ENCODE results near the gene LSS. TPM values are rescaled to one million over a fixed set of nuclear protein-coding genes. Genes with fewer than 3 reads are reported as not detected.
"Not testable (repeated sequence)": the region's sequence is repeated elsewhere in the genome, so short reads cannot be mapped to it uniquely, and the experiment has no call there.

Gene LSS
- total RNA-seq, 1 donor from 2014 or later = 15.8 TPM

GRCh38 chr21:46182548-46183336 lies 45.8 kb downstream of the LSS start:
- peak overlapping the region; percentile 61 for H3K27ac Mint-ChIP-seq
- no peaks in the 10 kb centered on the region for H3K4me1 Mint-ChIP-seq (ENCODE audit: low read depth)
- H3K9me3 Mint-ChIP-seq = peaks cover under 1% of the 10 kb centered on the region
- H3K4me3 Mint-ChIP-seq = peak overlapping the region; percentile 71
- no peaks in the 10 kb centered on the region for H3K36me3 Mint-ChIP-seq (ENCODE audit: low read depth)
- intact Hi-C loops (cut with micrococcal nuclease) = no loop called here
- no peak for DNase-seq (ENCODE audit: low spot score)
- no peaks in the 10 kb centered on the region for H3K27me3 Mint-ChIP-seq (ENCODE audit: insufficient read depth)

DNA sequence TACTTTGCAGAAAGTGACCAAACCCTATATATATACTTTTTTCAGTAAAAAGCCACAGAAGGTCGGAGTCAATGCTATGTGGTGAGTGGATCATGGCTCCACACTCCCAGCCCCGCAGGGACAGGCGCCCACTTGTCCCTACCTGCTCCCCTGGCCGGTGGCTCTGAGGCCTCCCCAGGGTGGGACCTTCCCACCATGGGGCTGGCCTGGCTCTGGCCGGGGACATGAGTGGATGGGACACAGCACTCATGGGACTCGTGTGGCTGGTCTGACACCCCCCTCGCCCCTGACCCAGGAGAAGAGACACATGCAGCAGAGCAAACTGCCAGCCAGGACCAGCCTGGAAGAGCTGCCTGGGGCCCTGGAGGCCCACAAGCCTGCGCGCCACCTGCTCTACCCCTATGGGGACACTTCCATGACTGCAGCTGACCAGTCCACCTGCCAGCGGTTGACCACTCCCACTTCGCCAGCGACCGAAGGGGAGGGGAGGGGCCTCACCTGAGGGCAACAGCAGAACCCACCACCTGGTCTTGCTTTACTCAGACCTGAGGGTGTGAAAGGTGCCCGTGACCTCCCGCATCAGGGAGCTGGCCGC lies 46.5 kb downstream of the LSS start:
- Mint-ChIP-seq H3K4me1 (ENCODE audit: low read depth) (no peaks in the 10 kb centered on the region), H3K27ac (no peak overlapping the region), H3K27me3 (ENCODE audit: insufficient read depth) (no peaks in the 10 kb centered on the region), H3K4me3 (peak overlapping the region; percentile 33), H3K36me3 (ENCODE audit: low read depth) (no peaks in the 10 kb centered on the region), H3K9me3 (peaks cover 5% of the 10 kb centered on the region)
- DNase-seq (ENCODE audit: low spot score) = no peak
- intact Hi-C loops (cut with micrococcal nuclease) = no loop called here

DNA sequence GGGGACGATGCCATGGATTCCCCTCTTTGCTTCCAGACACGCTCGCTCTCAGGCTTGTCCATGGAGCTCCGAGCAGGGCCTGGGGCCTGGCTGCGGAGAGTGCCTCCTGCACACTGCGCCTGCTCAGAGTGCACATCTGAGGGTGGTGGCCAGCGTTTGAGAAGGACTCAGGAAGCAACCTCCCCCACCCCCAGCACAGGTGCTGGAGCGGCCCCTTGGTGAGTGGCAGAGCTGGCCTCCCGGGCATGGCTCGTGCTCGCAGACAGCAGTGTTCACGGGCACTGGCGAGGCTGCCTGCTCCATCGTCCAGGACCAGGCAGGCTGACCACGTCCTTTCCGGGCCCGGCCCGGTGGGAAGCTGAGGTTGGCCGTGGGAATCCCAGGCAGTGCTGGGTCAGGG lies 47.1 kb downstream of the LSS start:
- H3K36me3 Mint-ChIP-seq (ENCODE audit: low read depth) = no peaks in the 10 kb centered on the region
- peaks cover 9% of the 10 kb centered on the region for H3K9me3 Mint-ChIP-seq
- H3K4me3 Mint-ChIP-seq = no peak overlapping the region
- no peaks in the 10 kb centered on the region for H3K27me3 Mint-ChIP-seq (ENCODE audit: insufficient read depth)
- no peak overlapping the region for H3K27ac Mint-ChIP-seq
- intact Hi-C loops (cut with micrococcal nuclease) = no loop called here
- DNase-seq (ENCODE audit: low spot score) = no peak
- no peaks in the 10 kb centered on the region for H3K4me1 Mint-ChIP-seq (ENCODE audit: low read depth)

DNA sequence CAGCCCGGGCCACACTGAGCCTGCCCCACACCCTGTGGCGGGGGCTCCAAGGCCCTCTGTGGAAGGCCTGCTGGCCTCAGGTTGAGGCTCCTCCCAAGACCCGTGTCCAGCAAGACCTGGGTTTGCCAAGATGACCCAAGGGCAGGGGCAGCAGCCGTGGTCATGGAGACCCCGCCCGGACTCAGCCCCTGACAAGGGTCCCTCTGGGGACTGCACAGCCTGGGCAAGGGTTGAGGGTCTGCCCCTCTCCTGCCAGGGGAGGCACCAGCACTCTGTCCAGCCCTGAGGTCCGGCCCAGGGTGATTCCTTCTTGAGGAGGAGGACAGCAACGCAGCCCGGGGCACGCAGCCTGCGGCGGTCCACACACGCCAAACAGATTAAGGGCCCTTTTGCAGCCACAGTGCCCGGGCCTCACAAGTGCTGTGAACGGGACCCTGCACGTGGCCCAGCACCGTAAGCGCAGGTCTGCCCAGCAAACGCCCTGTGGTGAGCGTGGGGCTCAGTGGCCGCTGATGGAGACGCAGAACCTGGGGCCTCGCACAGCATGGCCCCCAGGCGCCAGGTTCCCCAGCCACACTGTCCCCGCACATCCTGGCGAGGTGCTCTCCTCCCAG lies 47.7 kb downstream of the LSS start:
- Mint-ChIP-seq H3K4me3 (no peak overlapping the region), H3K4me1 (ENCODE audit: low read depth) (no peaks in the 10 kb centered on the region), H3K36me3 (ENCODE audit: low read depth) (peaks cover 2% of the 10 kb centered on the region), H3K9me3 (peaks cover 14% of the 10 kb centered on the region), H3K27me3 (ENCODE audit: insufficient read depth) (peaks cover 5% of the 10 kb centered on the region), H3K27ac (no peak overlapping the region)
- intact Hi-C loops (cut with micrococcal nuclease) = no loop called here
- no peak for DNase-seq (ENCODE audit: low spot score)

DNA sequence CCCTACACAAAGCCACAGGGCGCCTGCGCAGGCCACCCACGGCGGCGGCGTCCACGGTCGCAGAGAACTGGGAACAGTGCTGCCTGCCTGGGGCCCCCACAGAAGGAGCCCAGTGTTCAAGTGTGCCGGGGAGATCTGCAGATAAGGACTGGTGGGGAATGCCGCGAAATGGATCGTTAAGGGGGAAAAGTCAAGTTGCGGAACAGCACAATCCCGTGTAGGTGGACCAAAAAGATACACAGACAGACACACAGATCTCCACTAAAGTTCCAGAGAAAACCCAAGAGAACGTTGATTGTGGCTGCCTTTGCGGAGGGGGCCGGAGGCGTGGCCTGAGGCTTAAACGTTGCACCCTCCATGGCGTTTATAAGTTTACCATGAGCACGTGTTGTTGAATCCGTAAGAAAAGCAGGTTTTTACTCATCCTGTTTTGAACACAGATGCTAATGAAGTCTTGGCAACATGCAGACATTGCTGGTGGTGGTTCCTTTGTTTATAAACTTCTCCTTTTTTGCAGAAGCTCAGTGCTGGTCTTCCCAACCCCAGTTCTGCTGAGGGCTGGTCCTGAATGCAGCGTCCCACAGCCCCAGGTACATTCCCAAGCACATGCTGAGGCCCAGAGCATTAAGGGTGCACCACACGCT lies 48.4 kb downstream of the LSS start:
- intact Hi-C loops (cut with micrococcal nuclease) = no loop called here
- Mint-ChIP-seq H3K27me3 (ENCODE audit: insufficient read depth) (peaks cover 7% of the 10 kb centered on the region), H3K4me3 (no peak overlapping the region), H3K9me3 (peaks cover 20% of the 10 kb centered on the region), H3K27ac (no peak overlapping the region), H3K36me3 (ENCODE audit: low read depth) (peaks cover 2% of the 10 kb centered on the region), H3K4me1 (ENCODE audit: low read depth) (no peaks in the 10 kb centered on the region)
- no peak for DNase-seq (ENCODE audit: low spot score)

- H3K27ac Mint-ChIP-seq = no peak overlapping the region
- intact Hi-C loops (cut with micrococcal nuclease) = no loop called here
- peaks cover 25% of the 10 kb centered on the region for H3K9me3 Mint-ChIP-seq
- DNase-seq (ENCODE audit: low spot score) = no peak
- peaks cover 7% of the 10 kb centered on the region for H3K27me3 Mint-ChIP-seq (ENCODE audit: insufficient read depth)
- peaks cover 2% of the 10 kb centered on the region for H3K36me3 Mint-ChIP-seq (ENCODE audit: low read depth)
- no peaks in the 10 kb centered on the region for H3K4me1 Mint-ChIP-seq (ENCODE audit: low read depth)
- H3K4me3 Mint-ChIP-seq = no peak overlapping the region
Measured at GRCh38 chr21:46179708-46180078, 48.9 kb downstream of the LSS start.

GRCh38 chr21:46178961-46179360 lies 49.6 kb downstream of the LSS start:
- DNase-seq (ENCODE audit: low spot score) = no peak
- intact Hi-C loops (cut with micrococcal nuclease) = no loop called here
- Mint-ChIP-seq H3K27ac (no peak overlapping the region), H3K27me3 (ENCODE audit: insufficient read depth) (peaks cover 7% of the 10 kb centered on the region), H3K4me3 (no peak overlapping the region), H3K4me1 (ENCODE audit: low read depth) (no peaks in the 10 kb centered on the region), H3K9me3 (peaks cover 30% of the 10 kb centered on the region), H3K36me3 (ENCODE audit: low read depth) (peaks cover 2% of the 10 kb centered on the region)

GRCh38 chr21:46176443-46177129 lies 52.0 kb downstream of the LSS start:
- H3K4me1 Mint-ChIP-seq (ENCODE audit: low read depth); H3K4me3 Mint-ChIP-seq; H3K36me3 Mint-ChIP-seq (ENCODE audit: low read depth); DNase-seq (ENCODE audit: low spot score); H3K27me3 Mint-ChIP-seq (ENCODE audit: insufficient read depth); intact Hi-C loops (cut with micrococcal nuclease); H3K27ac Mint-ChIP-seq: not testable (repeated sequence)
- peaks cover 30% of the 10 kb centered on the region for H3K9me3 Mint-ChIP-seq

DNA sequence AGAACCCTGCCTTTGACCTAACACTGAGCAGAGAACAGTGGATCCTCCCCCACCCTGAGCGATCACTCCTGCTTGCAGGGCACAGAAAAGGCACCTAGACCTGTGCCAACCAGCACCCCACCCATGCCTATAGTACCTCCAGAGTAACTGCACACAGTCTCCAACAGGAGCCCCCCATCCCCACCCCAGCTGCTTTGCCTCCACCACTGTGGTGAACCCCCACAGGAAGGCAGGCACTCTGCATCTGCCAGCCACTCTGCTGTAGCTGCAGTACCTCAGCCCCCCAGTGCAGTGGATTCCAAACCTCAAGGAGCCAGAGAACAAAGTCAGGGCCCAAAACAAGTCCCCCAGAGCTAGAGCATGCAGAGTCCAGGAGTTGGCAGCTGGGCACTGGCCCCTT lies 55.0 kb downstream of the LSS start:
- DNase-seq (ENCODE audit: low spot score) = no peak
- intact Hi-C loops (cut with micrococcal nuclease) = no loop called here
- Mint-ChIP-seq H3K36me3 (ENCODE audit: low read depth) (peaks cover 2% of the 10 kb centered on the region), H3K9me3 (peaks cover 36% of the 10 kb centered on the region), H3K27ac (no peak overlapping the region), H3K4me1 (ENCODE audit: low read depth) (no peaks in the 10 kb centered on the region), H3K4me3 (no peak overlapping the region), H3K27me3 (ENCODE audit: insufficient read depth) (peaks cover 7% of the 10 kb centered on the region)

DNA sequence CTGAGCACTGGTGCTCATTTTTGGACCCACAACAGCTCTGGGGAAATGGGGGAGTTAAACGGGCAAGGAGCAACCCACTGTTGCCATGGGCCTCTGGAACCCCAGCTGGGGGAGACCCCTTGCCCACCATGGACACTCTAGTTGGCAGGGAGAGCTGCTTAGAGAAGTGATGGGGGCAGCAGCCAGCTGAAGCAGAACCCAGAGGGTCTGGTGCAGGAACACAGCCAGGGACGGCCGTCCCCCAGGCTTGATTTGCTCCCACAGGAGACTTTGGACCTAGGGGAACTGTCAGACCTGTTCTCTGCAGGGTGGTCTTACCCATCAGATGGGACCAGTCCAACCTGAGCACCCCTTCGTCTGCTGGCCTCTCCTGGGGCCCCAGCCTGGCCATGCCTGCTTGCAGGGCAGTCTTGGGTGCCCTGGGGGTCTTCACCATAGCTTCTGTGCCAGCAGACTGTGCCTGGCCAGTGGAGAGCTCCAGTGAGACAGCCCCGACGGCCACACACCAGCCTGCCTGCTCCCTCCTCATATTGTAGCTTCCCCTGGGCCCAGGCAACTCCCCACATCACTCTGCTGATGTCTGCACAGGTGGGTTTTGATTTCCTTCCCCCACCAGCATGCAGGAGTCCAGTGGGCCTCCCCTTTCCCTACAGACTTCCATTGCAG lies 55.6 kb downstream of the LSS start:
- peaks cover 2% of the 10 kb centered on the region for H3K36me3 Mint-ChIP-seq (ENCODE audit: low read depth)
- H3K27ac Mint-ChIP-seq = no peak overlapping the region
- no peak for DNase-seq (ENCODE audit: low spot score)
- H3K4me1 Mint-ChIP-seq (ENCODE audit: low read depth) = no peaks in the 10 kb centered on the region
- intact Hi-C loops (cut with micrococcal nuclease) = no loop called here
- H3K27me3 Mint-ChIP-seq (ENCODE audit: insufficient read depth) = peaks cover 7% of the 10 kb centered on the region
- H3K9me3 Mint-ChIP-seq = peaks cover 36% of the 10 kb centered on the region
- H3K4me3 Mint-ChIP-seq = no peak overlapping the region

GRCh38 chr21:46171996-46172862 lies 56.3 kb downstream of the LSS start:
- Mint-ChIP-seq H3K4me1 (ENCODE audit: low read depth) (no peaks in the 10 kb centered on the region), H3K27me3 (ENCODE audit: insufficient read depth) (peaks cover 7% of the 10 kb centered on the region), H3K4me3 (no peak overlapping the region), H3K36me3 (ENCODE audit: low read depth) (peaks cover 2% of the 10 kb centered on the region), H3K27ac (no peak overlapping the region), H3K9me3 (peaks cover 32% of the 10 kb centered on the region)
- DNase-seq (ENCODE audit: low spot score) = no peak
- intact Hi-C loops (cut with micrococcal nuclease) = no loop called here

GRCh38 chr21:46171585-46171984 lies 57.0 kb downstream of the LSS start:
- H3K27ac Mint-ChIP-seq = no peak overlapping the region
- H3K9me3 Mint-ChIP-seq = peaks cover 28% of the 10 kb centered on the region
- DNase-seq (ENCODE audit: low spot score) = no peak
- H3K27me3 Mint-ChIP-seq (ENCODE audit: insufficient read depth) = peaks cover 7% of the 10 kb centered on the region
- intact Hi-C loops (cut with micrococcal nuclease) = no loop called here
- H3K4me1 Mint-ChIP-seq (ENCODE audit: low read depth) = no peaks in the 10 kb centered on the region
- peaks cover 2% of the 10 kb centered on the region for H3K36me3 Mint-ChIP-seq (ENCODE audit: low read depth)
- no peak overlapping the region for H3K4me3 Mint-ChIP-seq

Measured in activated T-helper 1 cell treated with anti-CD3 and anti-CD28 coated beads, Interleukin-12 subunit alpha, Interleukin-12 subunit beta, Interleukin-2, Interleukin-4 antibody, amounts not matched to agents 30 ng/mL and 10 ng/mL and 1 ng/mL, durations not matched to agents 14 hours and 24 hours and 36 hours (primary cell).